Osteoblast (primary cell): ENCODE results near the gene KIRREL3. TPM values are rescaled to one million over a fixed set of nuclear protein-coding genes. Genes with fewer than 3 reads are reported as not detected.

Source experiments
- DNase-seq: peaks from one replicate; pipeline ENCODE4 v3.0.0; 2011; ENCODE audit warnings: low spot score, mixed read lengths; ENCODE audit not compliant: insufficient read length; ENCODE audit errors: missing footprints
- H2AFZ ChIP-seq: 2 replicates; pipeline ENCODE4 v1.6.0; 2011; ENCODE audit warnings: mild to moderate bottlenecking, low read length
- H3K27ac ChIP-seq: 2 replicates; pipeline ENCODE4 v1.5.1; 2011; ENCODE audit warnings: mild to moderate bottlenecking, low read depth, low read length, moderate library complexity
- H3K27me3 ChIP-seq: 2 replicates; pipeline ENCODE4 v1.6.0; 2012; ENCODE audit warnings: mild to moderate bottlenecking, control low read depth, inconsistent platforms, low read length, moderate library complexity; ENCODE audit not compliant: insufficient read depth
- H3K36me3 ChIP-seq: 2 replicates; pipeline ENCODE4 v1.5.1; 2011; ENCODE audit warnings: mild to moderate bottlenecking, low read length, control low read depth, moderate library complexity; ENCODE audit not compliant: insufficient read depth
- H3K4me1 ChIP-seq: 2 replicates; pipeline ENCODE4 v1.5.1; 2011; ENCODE audit warnings: mild to moderate bottlenecking, low read length, control low read depth, moderate library complexity; ENCODE audit not compliant: insufficient read depth
- H3K4me2 ChIP-seq: 2 replicates; pipeline ENCODE4 v1.6.0; 2011; ENCODE audit warnings: mild to moderate bottlenecking, low read length; ENCODE audit not compliant: insufficient read depth
- H3K4me3 ChIP-seq: fragments of 200-600 bp; sonication (generic); 3 replicates; pipeline ENCODE4 v1.5.1; 2012; ENCODE audit warnings: mild to moderate bottlenecking, low read length, inconsistent platforms; ENCODE audit not compliant: insufficient read depth
- H3K79me2 ChIP-seq: 2 replicates; pipeline ENCODE4 v1.6.0; 2012; ENCODE audit warnings: mild to moderate bottlenecking, low read length, control low read depth, inconsistent platforms; ENCODE audit not compliant: insufficient read depth
- H3K9me3 ChIP-seq: 2 replicates; pipeline ENCODE4 v1.5.1; 2011; ENCODE audit warnings: low read depth, low read length, control low read depth
- H4K20me1 ChIP-seq: 2 replicates; pipeline ENCODE4 v1.6.0; 2012; ENCODE audit warnings: mild to moderate bottlenecking, low read length, control low read depth; ENCODE audit not compliant: insufficient read depth
- CTCF ChIP-seq: IDR thresholded peaks from 2 replicates; pipeline ENCODE4 v1.5.1; 2011; ENCODE audit warnings: mild to moderate bottlenecking, low read depth, low read length, moderate library complexity; ENCODE audit errors: extremely low read depth
- total RNA-seq: library from RNA; depleted of rRNA; stranded (reverse); fragments of >200 nt; gene quantifications from 2 replicates; pipeline ENCODE4 v1.2.3, GENCODE V29; 2012

KIRREL3 gene
- total RNA-seq, 1 donor = 3.6 TPM

GRCh38 chr11:126491092-126491491 is 509.5 kb downstream of the KIRREL3 start:
- no peak for DNase-seq
- no peaks in the 10 kb centered on the region for H4K20me1 ChIP-seq
- no peak overlapping the region for H2AFZ ChIP-seq
- no peak overlapping the region for H3K4me3 ChIP-seq
- no peak for TF ChIP-seq CTCF
- no peaks in the 10 kb centered on the region for H3K9me3 ChIP-seq
- H3K36me3 ChIP-seq = no peaks in the 10 kb centered on the region
- no peaks in the 10 kb centered on the region for H3K4me1 ChIP-seq
- H3K79me2 ChIP-seq = no peaks in the 10 kb centered on the region
- no peak overlapping the region for H3K27ac ChIP-seq
- no peak overlapping the region for H3K4me2 ChIP-seq
- no peaks in the 10 kb centered on the region for H3K27me3 ChIP-seq

GRCh38 chr11:126489836-126490660 is 510.5 kb downstream of the KIRREL3 start:
- no peak for TF ChIP-seq CTCF
- Histone ChIP-seq H3K9me3 (no peaks in the 10 kb centered on the region), H3K27me3 (no peaks in the 10 kb centered on the region), H4K20me1 (no peaks in the 10 kb centered on the region), H2AFZ (no peak overlapping the region), H3K36me3 (no peaks in the 10 kb centered on the region), H3K4me2 (no peak overlapping the region), H3K27ac (no peak overlapping the region), H3K79me2 (no peaks in the 10 kb centered on the region), H3K4me3 (no peak overlapping the region), H3K4me1 (peaks cover 7% of the 10 kb centered on the region)
- DNase-seq = peak; percentile 75

- Histone ChIP-seq H3K27ac (no peak overlapping the region), H2AFZ (no peak overlapping the region), H4K20me1 (no peaks in the 10 kb centered on the region), H3K9me3 (no peaks in the 10 kb centered on the region), H3K4me2 (no peak overlapping the region), H3K4me1 (peaks cover 13% of the 10 kb centered on the region), H3K4me3 (no peak overlapping the region), H3K79me2 (no peaks in the 10 kb centered on the region), H3K36me3 (no peaks in the 10 kb centered on the region), H3K27me3 (no peaks in the 10 kb centered on the region)
- TF ChIP-seq CTCF = no peak
- no peak for DNase-seq
Measured at GRCh38 chr11:126488591-126489370, 511.8 kb downstream of the KIRREL3 start.

GRCh38 chr11:126487711-126488110 is 512.9 kb downstream of the KIRREL3 start:
- no peak overlapping the region for H3K4me2 ChIP-seq
- no peak for TF ChIP-seq CTCF
- H2AFZ ChIP-seq = no peak overlapping the region
- H3K9me3 ChIP-seq = no peaks in the 10 kb centered on the region
- H3K36me3 ChIP-seq = no peaks in the 10 kb centered on the region
- H3K27me3 ChIP-seq = no peaks in the 10 kb centered on the region
- peaks cover 13% of the 10 kb centered on the region for H3K4me1 ChIP-seq
- no peak overlapping the region for H3K27ac ChIP-seq
- no peak for DNase-seq
- H3K4me3 ChIP-seq = no peak overlapping the region
- no peaks in the 10 kb centered on the region for H3K79me2 ChIP-seq
- H4K20me1 ChIP-seq = no peaks in the 10 kb centered on the region
